GM18870 (cell line): ENCODE results near the gene CDK12.

ENCODE experiments used
- ATAC-seq: cut with Tn5 transposase; IDR thresholded peaks from one replicate; pipeline ENCODE4 v1.9.1; 2021; ENCODE audit warnings: moderate library complexity; ENCODE audit not compliant: unreplicated experiment

Gene CDK12

DNA sequence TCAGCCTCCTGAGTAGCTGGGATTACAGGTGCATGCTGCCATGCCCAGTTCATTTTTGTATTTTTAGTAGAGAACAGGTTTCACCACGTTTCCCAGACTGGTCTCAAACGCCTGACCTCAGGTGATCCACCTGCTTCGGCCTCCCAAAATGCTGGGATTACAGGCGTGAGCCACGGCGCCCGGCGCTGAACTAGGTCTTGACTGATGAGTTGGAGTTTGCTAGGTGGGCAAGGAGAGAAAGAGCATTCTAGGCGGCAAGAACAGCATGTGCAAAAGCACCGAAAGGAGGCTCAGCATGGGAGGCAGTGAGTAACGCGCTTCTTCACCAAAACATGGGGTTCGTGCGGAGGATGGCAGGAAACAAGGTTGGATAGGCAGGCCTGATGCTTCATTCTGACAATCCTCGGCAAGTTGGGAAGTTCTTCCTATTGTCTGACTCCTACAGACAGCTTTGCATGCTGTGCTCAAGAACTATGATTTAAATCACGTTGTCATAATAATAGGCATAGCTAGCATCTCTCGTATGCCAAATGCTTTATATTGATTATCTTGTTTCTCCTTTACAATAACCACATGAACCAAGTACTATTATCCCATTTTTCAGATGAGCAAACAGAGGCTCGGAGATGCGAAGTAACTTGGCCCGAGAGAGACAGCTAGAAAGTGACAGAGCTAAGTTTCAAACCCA is 119.9 kb downstream of the CDK12 start:
- ATAC-seq, result no peak

DNA sequence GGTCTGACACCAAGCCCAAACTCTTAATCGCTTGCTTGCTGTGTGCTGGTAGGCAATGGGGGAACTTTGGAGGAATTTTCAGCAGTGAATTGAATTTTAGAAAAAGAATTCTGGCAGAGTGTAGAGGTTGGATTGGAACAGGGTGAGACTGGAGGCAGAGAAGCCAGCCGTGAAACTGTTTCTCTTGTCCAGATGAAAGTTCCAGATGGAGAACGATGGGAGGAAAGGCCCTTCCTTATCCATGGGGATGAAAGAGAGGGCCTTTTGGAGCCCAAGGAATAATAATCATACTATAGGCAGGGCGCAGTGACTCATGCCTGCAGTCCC is 120.4 kb downstream of the CDK12 start:
- no peak for ATAC-seq

DNA sequence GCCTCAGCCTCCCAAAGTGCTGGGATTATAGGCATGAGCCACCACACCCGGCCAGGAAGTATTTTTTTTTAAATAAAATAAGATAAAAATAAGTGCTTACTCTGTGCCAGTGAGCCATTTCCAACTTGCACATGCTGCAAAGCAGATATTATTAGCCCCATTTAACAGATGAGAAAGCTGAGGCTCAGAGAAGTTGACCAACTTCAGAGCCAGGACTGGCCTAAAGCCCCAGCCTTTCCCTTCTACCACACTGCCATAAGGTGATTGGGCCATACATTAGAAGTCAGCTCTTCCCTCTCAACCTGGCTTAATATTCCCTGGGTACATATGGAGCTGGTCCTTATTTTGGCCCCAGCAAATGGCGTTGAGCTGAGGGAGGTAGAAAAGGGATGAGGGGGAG is 121.4 kb downstream of the CDK12 start:
- ATAC-seq, result no peak
